ENCODE results near the gene PRR5L. TPM values are rescaled to one million over a fixed set of nuclear protein-coding genes. Genes with fewer than 3 reads are reported as not detected.

PRR5L gene
- total RNA-seq, 1 donor from 2014 or later, result 32.9 TPM

DNA sequence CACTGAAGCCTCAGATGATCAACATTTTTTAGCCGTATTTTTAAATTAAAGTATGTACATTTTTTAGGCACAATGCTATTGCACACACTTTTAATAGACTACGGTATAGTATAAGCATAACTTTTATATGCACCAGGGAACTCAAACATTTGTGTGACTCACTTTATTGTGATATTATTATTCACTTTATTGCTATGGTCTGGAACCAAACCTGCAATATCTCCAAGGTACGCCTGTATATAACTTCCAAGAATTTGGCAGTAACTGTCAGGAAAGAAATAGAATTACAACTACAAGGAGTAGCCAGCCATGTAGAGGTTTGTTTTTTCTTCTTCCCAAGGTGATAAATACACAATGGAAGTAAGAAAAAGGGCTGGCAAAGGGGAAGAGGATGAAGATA is 62.3 kb downstream of the PRR5L start:
- DNase-seq (ENCODE audit: low spot score), result no peak

DNA sequence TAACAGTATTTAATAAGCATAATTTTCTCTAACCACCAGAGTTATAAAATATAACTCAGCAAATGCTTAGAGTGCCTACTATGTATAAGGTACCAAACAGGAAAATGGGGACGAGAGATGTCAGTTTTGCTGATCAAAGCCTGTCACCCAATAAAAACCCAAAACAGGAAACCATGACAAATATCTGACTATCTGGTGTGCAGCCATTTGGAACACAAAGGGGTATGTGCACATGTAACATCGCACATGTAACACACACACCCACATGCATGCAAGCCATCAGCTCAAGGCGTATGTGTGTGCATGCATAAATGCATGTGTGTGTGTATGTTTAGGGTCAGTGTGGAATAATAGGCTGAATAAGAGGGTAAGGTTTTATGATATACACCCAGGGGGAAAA is 64.2 kb downstream of the PRR5L start:
- DNase-seq (ENCODE audit: low spot score), result no peak

DNA sequence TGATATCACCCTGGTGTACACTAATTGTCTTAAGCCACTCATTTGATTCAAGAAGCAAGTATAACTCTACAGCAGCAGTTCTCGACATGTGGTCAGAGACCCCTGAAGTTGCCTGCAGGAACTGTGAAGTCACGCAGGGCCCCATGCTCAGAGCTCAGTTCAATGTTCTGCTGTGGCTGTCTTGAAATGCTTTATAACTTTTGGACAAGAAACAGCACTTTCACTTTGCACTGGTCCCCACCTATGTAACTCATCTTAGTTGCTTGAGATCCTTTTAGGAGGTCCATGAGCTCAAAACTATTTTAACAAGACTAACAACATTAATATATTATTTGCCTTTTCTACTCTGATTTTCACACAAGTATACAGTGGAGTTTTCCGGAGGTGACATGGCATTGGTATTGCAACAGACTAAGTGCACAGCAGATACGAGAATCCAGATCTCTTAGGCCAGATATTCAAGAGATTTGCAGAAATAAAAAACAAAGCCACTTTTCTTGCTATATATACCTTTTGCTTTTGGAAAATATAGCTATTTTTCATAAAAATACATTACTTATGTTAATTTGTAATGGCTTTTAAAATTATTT is 64.8 kb downstream of the PRR5L start:
- no peak for DNase-seq (ENCODE audit: low spot score)

DNA sequence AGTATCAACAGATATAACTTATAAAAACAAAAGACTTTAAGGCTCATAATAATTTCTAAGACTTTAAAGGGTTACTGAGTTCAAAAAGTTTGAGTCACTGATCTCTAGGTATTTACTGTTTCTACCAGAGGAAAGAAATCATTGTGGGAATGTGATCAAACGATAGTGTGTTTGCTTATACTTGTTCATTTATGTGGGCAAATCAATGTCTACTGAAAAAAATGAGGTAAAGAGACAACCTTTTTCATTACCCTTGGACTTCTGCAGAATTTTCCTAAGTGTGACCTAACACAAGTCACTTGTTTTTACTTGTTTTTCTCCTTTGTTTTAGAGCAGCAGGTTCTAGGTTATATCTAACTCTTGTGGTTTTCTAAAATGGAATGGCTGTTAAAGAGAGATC is 65.4 kb downstream of the PRR5L start:
- no peak for DNase-seq (ENCODE audit: low spot score)

DNA sequence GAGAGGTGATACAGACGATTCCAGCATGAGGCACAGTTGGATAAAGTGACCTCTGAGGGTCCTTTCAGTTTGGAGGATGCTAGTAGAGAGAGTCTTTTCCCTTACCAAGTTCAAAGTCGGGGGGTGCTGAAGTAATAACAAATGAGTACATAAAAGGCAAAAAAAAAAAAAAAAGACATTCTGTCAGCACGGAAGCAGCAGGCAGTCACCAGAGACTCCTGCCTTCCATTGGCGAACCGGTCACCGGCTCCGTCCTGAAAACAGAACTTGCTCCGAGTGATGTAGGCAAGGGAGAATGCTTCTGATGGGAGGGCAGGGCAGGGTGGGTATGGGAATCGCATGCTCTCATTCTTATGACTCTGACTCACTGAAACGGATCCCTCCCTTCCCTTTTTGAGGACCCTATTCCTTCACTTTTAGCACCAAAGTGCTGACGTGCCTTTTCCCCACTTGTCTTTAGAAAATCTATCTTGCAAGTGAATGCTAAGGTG is 65.9 kb downstream of the PRR5L start:
- DNase-seq (ENCODE audit: low spot score), result peak; percentile 63

DNA sequence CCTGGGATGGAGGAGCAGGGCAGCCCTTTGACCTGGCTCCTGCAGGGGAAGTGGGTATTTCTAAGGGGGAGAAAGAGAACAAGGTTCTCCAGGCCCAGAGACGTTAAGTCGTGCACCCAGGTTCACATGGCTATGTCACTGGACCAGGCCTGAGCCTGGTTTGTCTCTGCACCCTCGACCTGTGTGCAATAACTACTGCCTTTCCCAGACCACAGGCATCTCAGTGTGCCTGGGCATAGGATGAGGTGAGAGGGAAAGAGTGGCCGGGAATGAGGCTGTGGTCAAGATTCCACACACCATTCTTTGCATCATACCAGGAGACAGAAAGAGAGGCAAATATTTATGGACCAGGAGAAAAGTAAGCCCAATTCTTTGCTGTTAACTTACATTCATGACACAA is 66.8 kb downstream of the PRR5L start:
- no peak for DNase-seq (ENCODE audit: low spot score)

DNA sequence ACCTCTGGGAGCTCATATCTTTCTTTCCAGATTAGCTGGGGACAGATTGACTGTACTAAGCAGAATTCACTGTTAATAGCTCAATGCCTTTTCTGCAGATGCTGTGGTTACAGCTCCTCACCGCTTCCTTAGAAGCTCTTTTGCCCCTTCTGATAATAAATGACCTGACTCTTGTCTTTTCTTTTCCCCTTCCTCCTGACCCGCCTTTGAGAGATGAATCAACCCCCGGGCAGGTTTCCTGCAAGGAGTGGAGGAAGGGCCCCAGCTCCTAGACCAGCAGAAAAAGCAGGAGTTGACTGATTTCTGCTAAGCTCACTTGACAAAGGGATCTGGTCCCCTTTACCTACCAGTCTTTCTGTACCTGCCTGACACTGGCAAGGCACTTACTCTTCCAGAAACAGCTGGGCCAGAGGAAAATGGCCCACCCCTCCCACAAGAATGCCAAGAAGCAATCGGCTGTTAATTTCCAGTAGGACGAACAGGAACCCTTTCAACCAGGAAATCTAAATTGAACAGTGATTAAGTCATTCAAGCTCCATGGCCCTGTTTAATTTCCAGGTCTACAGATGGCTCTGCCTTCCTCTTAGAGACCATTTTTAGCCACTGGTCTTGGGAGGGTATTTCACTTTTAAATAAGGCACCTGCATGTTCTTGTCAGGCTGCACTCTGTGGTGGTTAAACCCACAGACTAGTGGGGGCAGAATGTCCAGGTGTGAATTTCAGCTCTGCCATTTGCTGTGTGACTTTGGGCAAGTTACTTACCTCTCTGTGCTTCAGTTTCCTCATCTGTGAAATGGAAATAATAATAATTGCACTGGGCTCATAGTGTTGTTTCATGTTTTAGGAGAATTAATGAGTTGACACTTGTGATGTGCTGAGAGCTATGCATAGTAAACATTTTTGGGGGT is 67.5 kb downstream of the PRR5L start:
- DNase-seq (ENCODE audit: low spot score), result no peak

DNA sequence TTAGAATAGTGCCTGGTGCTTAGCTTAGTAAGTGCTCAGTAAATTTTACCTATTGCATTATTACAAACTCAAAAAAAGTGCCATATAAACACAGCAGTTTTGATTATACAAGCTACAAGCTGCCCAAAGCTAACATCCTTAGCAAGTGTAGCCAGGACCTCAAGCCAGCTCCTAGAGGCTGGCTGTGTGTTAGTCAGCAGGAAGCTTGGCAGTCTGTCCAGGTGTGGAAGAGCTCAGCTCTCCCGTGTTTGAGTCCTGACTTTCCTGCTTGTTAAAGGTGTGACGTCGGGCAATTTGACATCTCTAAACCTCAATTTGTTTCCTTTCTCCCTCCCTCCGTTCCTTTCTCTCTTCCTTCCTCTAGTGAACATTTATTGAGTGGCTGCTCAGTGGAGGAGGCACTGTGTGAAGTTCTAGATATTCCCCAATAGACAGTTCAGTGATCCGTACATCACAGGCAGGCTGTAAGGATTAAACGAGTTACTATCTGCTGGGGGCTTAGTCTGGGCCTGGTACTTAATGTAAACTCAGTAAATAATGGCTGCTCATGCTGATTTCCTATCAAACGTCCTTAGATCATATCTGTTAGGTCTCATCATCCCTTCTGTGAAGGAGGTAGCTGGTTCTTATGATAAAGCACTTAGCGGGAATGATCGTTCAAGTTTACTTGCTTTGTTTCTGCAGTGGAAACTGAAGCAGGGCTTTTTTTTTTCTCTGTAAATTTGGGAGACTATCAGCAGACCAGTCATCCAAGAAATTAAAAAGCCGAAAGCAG is 68.7 kb downstream of the PRR5L start:
- peak; percentile 49 for DNase-seq (ENCODE audit: low spot score)

DNA sequence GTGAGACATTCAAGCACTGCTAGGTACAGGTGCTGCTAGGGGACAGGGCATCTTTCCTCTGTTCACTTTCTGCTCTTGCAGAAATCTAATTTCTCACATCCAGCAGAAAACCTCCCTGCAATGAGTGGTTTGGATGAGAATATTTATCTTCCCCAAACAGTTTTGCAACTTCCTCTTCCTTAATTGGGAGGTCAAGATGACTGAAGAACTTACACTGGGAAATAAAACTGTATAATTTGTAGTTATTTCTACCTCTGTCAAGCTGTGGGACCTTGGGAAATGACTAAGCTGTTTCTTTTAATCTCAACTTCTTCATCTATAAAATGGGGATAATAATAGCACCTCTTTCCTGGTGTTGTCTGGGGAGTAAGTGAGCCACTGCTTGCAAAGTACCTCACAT is 69.8 kb downstream of the PRR5L start:
- no peak for DNase-seq (ENCODE audit: low spot score)

DNA sequence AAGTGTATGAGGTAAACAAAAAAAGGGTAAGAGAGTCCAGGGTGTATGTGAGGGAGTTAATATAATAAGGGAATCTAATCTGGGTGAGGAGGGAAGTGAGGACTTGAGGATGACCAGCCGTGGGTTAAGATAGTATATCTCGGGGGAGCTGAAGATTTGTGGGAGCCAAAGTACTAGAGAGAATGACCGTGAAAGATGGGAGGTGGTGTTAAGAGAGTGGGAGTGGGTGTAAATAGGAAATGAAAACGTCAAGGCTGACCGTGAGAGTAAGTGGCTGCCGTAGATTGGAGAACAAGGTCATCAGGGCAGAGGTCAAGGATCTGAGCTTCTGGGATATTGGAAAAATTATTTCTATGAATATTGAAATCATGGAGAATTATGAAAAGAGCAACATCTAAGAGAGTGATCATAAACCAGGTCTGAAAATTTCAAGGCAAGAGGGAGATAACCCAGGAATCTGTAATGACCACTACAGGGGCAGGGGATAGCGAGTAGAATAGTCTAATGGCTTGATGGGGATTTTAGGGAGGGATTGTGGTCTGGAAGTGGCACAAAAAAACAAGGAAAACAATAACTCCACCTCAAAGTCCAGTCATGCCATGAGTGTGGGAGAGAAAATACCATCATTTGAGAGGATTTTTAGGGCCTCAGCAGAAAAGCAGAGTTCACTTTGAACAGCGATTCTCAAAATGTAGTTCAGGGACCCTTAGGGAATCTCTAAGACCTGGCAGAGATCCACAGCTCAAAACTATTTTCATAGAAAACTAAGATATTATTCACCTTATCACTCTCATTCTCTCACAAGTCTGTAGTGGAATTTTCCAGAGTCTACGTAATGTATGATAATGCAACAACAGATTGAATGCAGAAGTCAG is 72.0 kb downstream of the PRR5L start:
- DNase-seq (ENCODE audit: low spot score), result no peak

DNA sequence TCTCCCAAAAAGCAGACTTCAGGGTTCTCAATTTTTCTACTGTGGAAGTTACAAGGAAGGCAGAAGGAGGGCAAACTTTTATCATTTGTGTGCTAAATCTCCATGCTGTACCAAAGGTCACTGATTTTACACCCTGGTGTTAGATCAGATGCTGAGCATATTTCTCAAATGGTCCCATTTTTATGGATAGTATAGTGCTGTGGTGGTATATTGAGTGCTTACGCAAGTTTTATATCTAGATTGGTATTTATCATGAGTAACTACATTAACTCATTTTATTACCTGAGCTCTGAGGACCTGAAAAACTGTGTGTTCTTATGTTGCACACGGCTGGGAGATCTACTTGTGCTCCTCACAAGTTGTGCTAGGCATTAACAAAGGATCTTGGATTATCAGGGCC is 75.1 kb downstream of the PRR5L start:
- no peak for DNase-seq (ENCODE audit: low spot score)

DNA sequence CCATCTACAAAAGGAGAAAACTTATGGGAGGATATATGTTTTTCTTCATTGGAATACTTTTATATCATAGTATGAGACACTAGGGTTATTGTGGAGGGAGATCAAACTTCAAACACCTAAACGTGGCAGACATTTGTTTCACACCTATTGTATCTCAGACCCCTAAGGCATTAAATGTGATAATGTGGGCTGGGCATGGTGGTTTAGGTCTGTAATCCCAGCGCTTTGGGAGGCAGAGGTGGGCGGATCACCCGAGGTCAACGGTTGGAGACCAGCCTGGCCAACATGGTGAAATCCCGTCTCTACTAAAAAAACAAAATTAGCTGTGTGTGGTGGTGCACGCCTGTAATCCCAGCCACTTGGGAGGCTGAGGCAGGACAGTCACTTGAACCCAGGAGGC is 75.5 kb downstream of the PRR5L start:
- DNase-seq (ENCODE audit: low spot score), result no peak

DNA sequence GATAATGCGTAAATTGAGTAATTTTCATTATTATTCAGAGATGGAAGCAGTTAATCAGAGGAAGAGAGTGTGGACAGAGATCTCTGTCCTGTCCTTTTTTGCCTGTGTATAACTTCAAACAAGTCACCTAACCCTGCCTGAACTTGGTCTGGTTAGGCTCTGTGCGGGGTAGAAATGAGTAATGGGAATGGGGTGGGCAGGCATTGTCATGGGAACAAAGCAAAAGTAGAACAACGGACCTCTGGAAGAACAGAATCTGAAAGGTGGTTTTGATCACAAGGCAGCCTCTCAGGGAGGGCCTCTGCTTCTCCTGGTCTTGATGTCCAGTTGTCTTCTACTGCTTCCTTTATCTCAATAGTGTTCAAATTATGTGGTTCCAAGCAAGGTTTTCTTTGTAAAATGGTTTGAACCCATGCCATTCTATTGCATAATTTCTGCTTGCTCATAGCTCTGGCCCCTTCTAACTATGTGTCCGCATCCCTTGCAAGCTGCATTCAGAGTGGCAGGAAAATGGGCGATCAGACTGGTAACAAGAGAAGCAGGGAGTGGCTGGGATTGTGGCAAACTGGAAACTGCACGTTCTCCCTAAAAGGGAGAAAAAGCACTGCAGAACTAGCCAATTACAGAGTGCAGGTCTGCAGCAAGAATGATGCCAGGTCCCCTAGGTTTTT is 76.1 kb downstream of the PRR5L start:
- DNase-seq (ENCODE audit: low spot score), result no peak

DNA sequence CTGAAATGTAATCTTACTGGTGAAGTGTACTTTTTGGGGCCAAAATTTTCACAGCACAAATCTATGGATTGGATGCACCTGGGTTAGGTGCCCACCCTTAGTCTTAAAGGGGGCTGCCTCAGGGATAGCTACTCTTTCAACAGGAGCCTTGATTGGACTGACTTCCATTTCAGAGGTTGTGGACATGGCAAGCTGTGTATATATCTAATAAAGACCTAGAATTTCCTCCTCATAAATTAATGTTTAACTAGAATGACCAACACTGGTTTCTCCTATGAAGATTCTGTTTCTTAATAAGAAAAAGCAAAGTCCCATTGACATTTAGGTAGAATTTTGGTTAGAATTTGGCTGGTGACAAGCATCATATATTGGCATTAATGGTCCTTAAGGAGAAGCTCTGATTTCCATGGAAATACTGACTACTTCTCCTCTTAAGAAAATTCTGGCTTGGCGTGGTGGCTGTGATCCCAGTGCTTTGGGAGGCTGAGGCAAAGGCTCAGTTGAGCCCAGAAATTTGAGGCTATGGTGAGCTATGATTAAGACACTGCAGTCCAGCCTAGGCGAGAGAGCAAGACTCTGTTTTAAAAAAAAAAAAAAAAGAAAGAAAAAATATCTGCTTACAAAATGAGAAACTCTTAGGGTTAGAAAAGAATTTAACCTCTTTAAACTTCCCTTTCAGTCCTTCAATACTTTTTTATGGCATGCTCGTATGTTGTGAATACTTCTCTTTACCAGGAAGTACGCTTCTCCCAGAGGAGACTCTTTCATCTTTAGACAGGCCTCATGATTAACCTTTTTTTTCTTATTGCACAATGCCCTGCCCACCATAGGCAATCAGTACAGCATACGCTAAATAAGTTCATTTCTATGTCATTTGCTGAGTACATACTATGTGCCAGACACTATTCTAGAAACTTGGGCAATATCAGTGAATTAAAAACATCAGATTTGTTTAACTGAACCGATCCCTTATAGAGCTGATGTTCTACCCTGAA is 77.2 kb downstream of the PRR5L start:
- DNase-seq (ENCODE audit: low spot score), result no peak

DNA sequence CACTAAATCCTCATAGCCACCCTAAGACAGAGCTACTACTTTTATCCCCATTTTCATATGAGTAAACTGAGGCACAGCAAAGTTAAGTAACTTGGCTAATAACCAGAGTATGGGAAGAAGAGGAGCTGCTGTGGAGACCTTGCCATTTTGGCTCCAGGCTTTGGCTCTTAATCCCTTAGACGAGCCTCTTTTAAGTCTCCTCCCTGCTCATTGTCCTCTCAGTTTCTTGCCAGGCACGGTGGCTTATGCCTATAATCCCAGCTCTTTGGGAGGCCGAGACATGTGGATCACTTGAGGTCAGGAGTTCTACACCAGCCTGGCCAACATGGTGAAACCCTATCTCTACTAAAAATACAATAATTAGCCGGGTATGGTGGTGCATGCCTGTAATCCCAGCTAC is 78.6 kb downstream of the PRR5L start:
- DNase-seq (ENCODE audit: low spot score), result no peak

DNA sequence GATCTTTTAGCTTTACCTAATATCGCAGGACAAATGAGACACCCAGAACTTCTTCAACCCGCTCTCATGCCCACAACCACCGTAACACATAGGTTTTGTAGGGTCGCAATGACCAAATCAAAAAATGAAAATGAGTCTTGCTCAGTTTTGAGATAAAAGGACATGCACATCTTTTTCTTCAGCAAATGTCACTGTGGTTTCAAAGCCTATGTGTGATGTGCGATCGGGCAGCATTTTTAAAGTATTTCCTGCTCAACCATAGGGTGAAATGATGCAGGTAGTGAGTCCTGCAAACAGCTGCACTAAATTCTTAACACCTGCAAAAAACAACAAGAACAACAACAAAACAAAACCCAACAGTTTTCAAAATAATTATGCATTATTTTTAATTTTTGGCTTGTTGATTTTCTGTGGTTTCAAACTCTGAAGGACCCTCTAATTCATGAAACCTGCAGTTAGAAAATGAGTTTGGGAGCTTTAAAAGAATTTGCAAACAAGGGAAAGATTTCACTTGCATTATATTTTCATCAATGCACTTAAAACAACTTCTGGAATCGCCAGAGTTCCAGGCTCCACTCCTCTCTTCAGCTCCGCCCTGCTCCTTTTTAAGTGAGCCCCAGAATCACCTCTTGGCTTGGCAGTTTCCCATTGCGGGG is 79.4 kb downstream of the PRR5L start:
- DNase-seq (ENCODE audit: low spot score), result no peak

DNA sequence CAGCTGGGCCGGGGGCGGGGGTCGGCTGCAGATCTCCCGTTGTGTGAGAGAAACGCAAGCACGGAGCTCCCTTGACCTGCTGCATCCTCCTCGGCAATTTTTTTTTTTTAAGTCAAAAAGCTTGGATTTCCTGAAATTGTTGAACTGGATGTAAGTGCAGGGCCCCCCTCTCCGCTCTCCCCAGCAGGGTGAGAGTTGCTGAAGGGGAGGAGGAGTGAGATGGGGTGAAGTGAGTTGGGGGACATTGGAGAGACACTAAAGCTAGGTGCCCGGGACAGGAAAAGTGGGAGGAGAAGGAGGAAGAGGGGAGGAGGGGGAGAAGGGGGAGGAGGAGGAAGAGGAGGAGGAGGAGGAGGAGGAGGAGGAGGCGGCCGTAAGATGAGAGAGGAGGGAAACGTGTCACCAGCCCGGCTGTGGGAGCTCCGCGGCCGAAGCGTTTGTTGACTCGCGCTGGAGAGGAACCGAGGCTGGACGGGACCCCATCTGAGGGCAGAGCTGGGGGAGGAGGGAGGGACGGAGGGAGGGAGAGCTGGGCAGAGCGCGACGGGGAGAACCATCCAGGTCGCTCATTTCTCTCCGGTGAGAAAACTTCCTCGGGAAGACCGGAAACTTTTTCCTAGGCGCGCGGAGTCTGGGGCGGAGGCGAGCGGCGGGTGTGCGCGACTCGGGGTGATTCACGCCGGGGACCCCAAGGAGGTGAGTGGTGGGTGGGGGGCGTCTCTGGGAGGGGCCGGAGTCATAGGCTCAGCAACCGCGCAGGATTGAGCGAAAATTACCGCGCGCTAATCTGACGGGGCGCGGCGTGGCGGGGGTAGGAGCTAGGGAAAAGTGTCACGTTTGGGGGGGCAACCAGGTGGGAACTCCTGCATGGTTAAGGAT is 80.2 kb downstream of the PRR5L start:
- peak; percentile 59 for DNase-seq (ENCODE audit: low spot score)
